NCI-H2081 treated with DMSO at 0.1 percent for 48 hours (cell line): ENCODE measurements around the gene CPNE2.

Experiments used
- DNase-seq: peaks from one replicate; lab custom pipeline; 2025; lab: John Stamatoyannopoulos, UW

The CPNE2 gene

GRCh38 chr16:57123974-57124674 lies 31.7 kb downstream of the CPNE2 start:
- no peak for DNase-seq

- DNase-seq = no peak
Observed at GRCh38 chr16:57125376-57125775, 33.0 kb downstream of the CPNE2 start.

GRCh38 chr16:57125969-57126368 lies 33.6 kb downstream of the CPNE2 start:
- no peak for DNase-seq

GRCh38 chr16:57126411-57126810 lies 34.0 kb downstream of the CPNE2 start:
- no peak for DNase-seq

GRCh38 chr16:57127037-57127763 lies 34.8 kb downstream of the CPNE2 start:
- no peak for DNase-seq

- DNase-seq = no peak
Observed at GRCh38 chr16:57127836-57128235, 35.5 kb downstream of the CPNE2 start.

- DNase-seq = no peak
Observed at GRCh38 chr16:57128771-57129389, 36.5 kb downstream of the CPNE2 start.

GRCh38 chr16:57130950-57131321 lies 38.6 kb downstream of the CPNE2 start:
- DNase-seq = no peak

GRCh38 chr16:57131351-57131970 lies 39.1 kb downstream of the CPNE2 start:
- no peak for DNase-seq

- no peak for DNase-seq
Observed at GRCh38 chr16:57132470-57132869, 40.1 kb downstream of the CPNE2 start.

GRCh38 chr16:57133031-57133430 lies 40.6 kb downstream of the CPNE2 start:
- DNase-seq = no peak

- no peak for DNase-seq
Observed at GRCh38 chr16:57133886-57134285, 41.5 kb downstream of the CPNE2 start.

- DNase-seq = no peak
Observed at GRCh38 chr16:57134982-57135381, 42.6 kb downstream of the CPNE2 start.

- DNase-seq = no peak
Observed at GRCh38 chr16:57137043-57137442, 44.7 kb downstream of the CPNE2 start.

GRCh38 chr16:57137566-57138273 lies 45.3 kb downstream of the CPNE2 start:
- no peak for DNase-seq

GRCh38 chr16:57138281-57138935 lies 46.0 kb downstream of the CPNE2 start:
- DNase-seq = no peak

- no peak for DNase-seq
Observed at GRCh38 chr16:57140931-57141668, 48.7 kb downstream of the CPNE2 start.

GRCh38 chr16:57141822-57142631 lies 49.6 kb downstream of the CPNE2 start:
- no peak for DNase-seq

- no peak for DNase-seq
Observed at GRCh38 chr16:57143149-57143921, 51.0 kb downstream of the CPNE2 start.
